ENCODE data around the gene GJD3. TPM values are rescaled to one million over a fixed set of nuclear protein-coding genes. Genes with fewer than 3 reads are reported as not detected.

The GJD3 gene
- total RNA-seq, 1 experiment from 2014 or later, result 0.71 TPM

GRCh38 chr17:40362696-40363110, 1.8 kb downstream of the GJD3 start:
- CTCF ChIA-PET, result interaction anchor here (0.5 to 37.0 kb wide), 40 partner anchors 8 to 456 kb away, joined by 3 to 1520 read pairs (median 4); partner anchors contain the start of genes CDC6, IGFBP4, RARA and TOP2A
- H3K27ac Mint-ChIP-seq (ENCODE audit: unreplicated experiment), result no peak overlapping the region
- peaks cover 39% of the 10 kb centered on the region for H3K4me1 Mint-ChIP-seq (ENCODE audit: low read depth, unreplicated experiment)
- peaks cover 43% of the 10 kb centered on the region for H3K36me3 Mint-ChIP-seq (ENCODE audit: insufficient read depth, unreplicated experiment)
- no peaks in the 10 kb centered on the region for H3K9me3 Mint-ChIP-seq (ENCODE audit: low read depth, unreplicated experiment)
- intact Hi-C loops (cut with micrococcal nuclease; ENCODE audit: unreplicated experiment), result loop anchor here (1.0 kb wide), 2 partner anchors 164 to 198 kb away; no protein-coding TSS in a partner anchor
- TF ChIP-seq, protein P1, sequence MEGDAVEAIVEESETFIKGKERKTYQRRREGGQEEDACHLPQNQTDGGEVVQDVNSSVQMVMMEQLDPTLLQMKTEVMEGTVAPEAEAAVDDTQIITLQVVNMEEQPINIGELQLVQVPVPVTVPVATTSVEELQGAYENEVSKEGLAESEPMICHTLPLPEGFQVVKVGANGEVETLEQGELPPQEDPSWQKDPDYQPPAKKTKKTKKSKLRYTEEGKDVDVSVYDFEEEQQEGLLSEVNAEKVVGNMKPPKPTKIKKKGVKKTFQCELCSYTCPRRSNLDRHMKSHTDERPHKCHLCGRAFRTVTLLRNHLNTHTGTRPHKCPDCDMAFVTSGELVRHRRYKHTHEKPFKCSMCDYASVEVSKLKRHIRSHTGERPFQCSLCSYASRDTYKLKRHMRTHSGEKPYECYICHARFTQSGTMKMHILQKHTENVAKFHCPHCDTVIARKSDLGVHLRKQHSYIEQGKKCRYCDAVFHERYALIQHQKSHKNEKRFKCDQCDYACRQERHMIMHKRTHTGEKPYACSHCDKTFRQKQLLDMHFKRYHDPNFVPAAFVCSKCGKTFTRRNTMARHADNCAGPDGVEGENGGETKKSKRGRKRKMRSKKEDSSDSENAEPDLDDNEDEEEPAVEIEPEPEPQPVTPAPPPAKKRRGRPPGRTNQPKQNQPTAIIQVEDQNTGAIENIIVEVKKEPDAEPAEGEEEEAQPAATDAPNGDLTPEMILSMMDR (IDR thresholded peaks at IDR 0.05; ENCODE audit: unreplicated experiment), result no peak
- DNase-seq, result peak; percentile 100
- peaks cover 9% of the 10 kb centered on the region for H3K27me3 Mint-ChIP-seq (ENCODE audit: unreplicated experiment)
- peak overlapping the region; percentile 81 for H3K4me3 Mint-ChIP-seq (ENCODE audit: low read depth, unreplicated experiment)
- BruUV-seq (replicated peaks), result no TSS peak

- TF ChIP-seq, protein P1 (IDR thresholded peaks at IDR 0.05; ENCODE audit: unreplicated experiment), result no peak
- BruUV-seq (replicated peaks), result no TSS peak
- H3K4me3 Mint-ChIP-seq (ENCODE audit: low read depth, unreplicated experiment), result peak overlapping the region; percentile 81
- H3K27me3 Mint-ChIP-seq (ENCODE audit: unreplicated experiment), result peaks cover 9% of the 10 kb centered on the region
- no peak overlapping the region for H3K27ac Mint-ChIP-seq (ENCODE audit: unreplicated experiment)
- peaks cover 39% of the 10 kb centered on the region for H3K4me1 Mint-ChIP-seq (ENCODE audit: low read depth, unreplicated experiment)
- H3K36me3 Mint-ChIP-seq (ENCODE audit: insufficient read depth, unreplicated experiment), result peaks cover 48% of the 10 kb centered on the region
- DNase-seq, result no peak
- CTCF ChIA-PET, result interaction anchor here (0.5 to 37.0 kb wide), 44 partner anchors 7 to 632 kb away, joined by 3 to 1520 read pairs (median 4); partner anchors contain the start of genes CDC6, IGFBP4, RARA and TOP2A
- intact Hi-C loops (cut with micrococcal nuclease; ENCODE audit: unreplicated experiment), result loop anchor here (1.0 kb wide), 1 partner anchor 198 kb away; no protein-coding TSS in a partner anchor
- H3K9me3 Mint-ChIP-seq (ENCODE audit: low read depth, unreplicated experiment), result no peaks in the 10 kb centered on the region
Observed at GRCh38 chr17:40361925-40362695, 2.4 kb downstream of the GJD3 start.

- H3K27me3 Mint-ChIP-seq (ENCODE audit: unreplicated experiment), result peaks cover 9% of the 10 kb centered on the region
- TF ChIP-seq, protein P1 (IDR thresholded peaks at IDR 0.05; ENCODE audit: unreplicated experiment), result no peak
- TSS peak; percentile 59 for BruUV-seq (replicated peaks)
- H3K4me3 Mint-ChIP-seq (ENCODE audit: low read depth, unreplicated experiment), result peak overlapping the region; percentile 81
- peaks cover 56% of the 10 kb centered on the region for H3K36me3 Mint-ChIP-seq (ENCODE audit: insufficient read depth, unreplicated experiment)
- H3K4me1 Mint-ChIP-seq (ENCODE audit: low read depth, unreplicated experiment), result peaks cover 39% of the 10 kb centered on the region
- CTCF ChIA-PET, result interaction anchor here (0.5 to 37.0 kb wide), 24 partner anchors 9 to 934 kb away, joined by 3 to 1520 read pairs (median 8); partner anchors contain the start of genes RARA, TOP2A and WIPF2
- no peak overlapping the region for H3K27ac Mint-ChIP-seq (ENCODE audit: unreplicated experiment)
- H3K9me3 Mint-ChIP-seq (ENCODE audit: low read depth, unreplicated experiment), result no peaks in the 10 kb centered on the region
- intact Hi-C loops (cut with micrococcal nuclease; ENCODE audit: unreplicated experiment), result no loop called here
- DNase-seq, result no peak
Observed at GRCh38 chr17:40361063-40361924, 3.2 kb downstream of the GJD3 start.

DNA sequence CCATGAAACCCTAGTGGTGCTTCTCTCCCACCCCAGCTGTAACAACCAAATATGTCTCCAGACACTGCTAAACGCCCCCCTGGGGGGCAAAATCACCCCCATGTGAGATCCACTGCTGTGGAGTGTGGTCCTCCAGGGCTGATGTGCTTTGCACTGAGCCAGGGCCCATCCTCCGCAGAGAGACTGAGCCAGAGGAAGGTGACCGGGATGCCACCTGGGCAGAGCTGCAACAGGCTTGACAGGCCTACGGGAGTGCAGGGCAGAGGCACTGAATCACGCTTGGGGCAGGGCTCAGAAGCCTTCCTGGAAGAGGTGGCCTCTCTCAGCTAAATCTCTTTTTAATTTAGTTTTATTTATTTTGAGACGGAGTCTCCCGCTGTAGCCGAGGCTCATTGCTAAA, 4.4 kb downstream of the GJD3 start:
- Mint-ChIP-seq H3K9me3 (ENCODE audit: low read depth, unreplicated experiment) (no peaks in the 10 kb centered on the region), H3K4me1 (ENCODE audit: low read depth, unreplicated experiment) (peaks cover 39% of the 10 kb centered on the region), H3K27ac (ENCODE audit: unreplicated experiment) (no peak overlapping the region), H3K36me3 (ENCODE audit: insufficient read depth, unreplicated experiment) (peaks cover 66% of the 10 kb centered on the region), H3K4me3 (ENCODE audit: low read depth, unreplicated experiment) (no peak overlapping the region), H3K27me3 (ENCODE audit: unreplicated experiment) (peaks cover 9% of the 10 kb centered on the region)
- TF ChIP-seq, protein P1 (IDR thresholded peaks at IDR 0.05; ENCODE audit: unreplicated experiment), result no peak
- DNase-seq, result peak; percentile 63
- no TSS peak for BruUV-seq (replicated peaks)
- intact Hi-C loops (cut with micrococcal nuclease; ENCODE audit: unreplicated experiment), result no loop called here
- CTCF ChIA-PET, result interaction anchor here (0.6 to 37.0 kb wide), 15 partner anchors 9 to 496 kb away, joined by 3 to 1520 read pairs (median 17); partner anchors contain the start of genes RARA and TOP2A

Data from Calu3 (cell line).